ENCODE data around the gene GPD1L.

GPD1L gene

GRCh38 chr3:32194653-32195052 lies 88.2 kb downstream of the GPD1L start:
- no peak for DNase-seq (ENCODE audit: extremely low spot score)
- CTCF ChIA-PET: no interaction called here
- TF ChIP-seq CTCF (IDR thresholded peaks at IDR 0.05; ENCODE audit: control extremely low read depth, extremely low read depth, low read depth, missing control alignments): no peak
- POLR2A ChIA-PET: no interaction called here

GRCh38 chr3:32195995-32196540 lies 89.6 kb downstream of the GPD1L start:
- TF ChIP-seq CTCF (IDR thresholded peaks at IDR 0.05; ENCODE audit: control extremely low read depth, extremely low read depth, low read depth, missing control alignments): no peak
- no peak for DNase-seq (ENCODE audit: extremely low spot score)
- ChIA-PET POLR2A (no interaction called here), CTCF (no interaction called here)

GRCh38 chr3:32197991-32198390 lies 91.6 kb downstream of the GPD1L start:
- no peak for DNase-seq (ENCODE audit: extremely low spot score)
- ChIA-PET POLR2A (no interaction called here), CTCF (interaction anchor here (1.0 to 1.2 kb wide), 3 partner anchors 10 to 21 kb away, joined by 3 to 6 read pairs (median 4); no protein-coding TSS in a partner anchor)
- TF ChIP-seq CTCF (IDR thresholded peaks at IDR 0.05; ENCODE audit: control extremely low read depth, extremely low read depth, low read depth, missing control alignments): no peak

- ChIA-PET CTCF (interaction anchor here (1.2 to 1.9 kb wide), 2 partner anchors 22 to 23 kb away, joined by 6 to 7 read pairs; no protein-coding TSS in a partner anchor), POLR2A (no interaction called here)
- TF ChIP-seq CTCF (IDR thresholded peaks at IDR 0.05; ENCODE audit: control extremely low read depth, extremely low read depth, low read depth, missing control alignments): no peak
- no peak for DNase-seq (ENCODE audit: extremely low spot score)
Measured at GRCh38 chr3:32198714-32199113, 92.3 kb downstream of the GPD1L start.

GRCh38 chr3:32200490-32200889 lies 94.1 kb downstream of the GPD1L start:
- TF ChIP-seq CTCF (IDR thresholded peaks at IDR 0.05; ENCODE audit: control extremely low read depth, extremely low read depth, low read depth, missing control alignments): no peak
- ChIA-PET CTCF (interaction anchor here (1.9 kb wide), 1 partner anchor 25 kb away, joined by 7 read pairs; no protein-coding TSS in a partner anchor), POLR2A (no interaction called here)
- DNase-seq (ENCODE audit: extremely low spot score): no peak

GRCh38 chr3:32200992-32201758 lies 94.8 kb downstream of the GPD1L start:
- ChIA-PET CTCF (no interaction called here), POLR2A (no interaction called here)
- no peak for TF ChIP-seq CTCF (IDR thresholded peaks at IDR 0.05; ENCODE audit: control extremely low read depth, extremely low read depth, low read depth, missing control alignments)
- DNase-seq (ENCODE audit: extremely low spot score): no peak

Data from GM10248 (cell line).